DOHH2 (cell line): ENCODE data around the gene FOLR2.

ENCODE experiments used
- H3F3A ChIP-seq: fragments of 200-600 bp; sonication (generic), shearing (Covaris generic); 2 replicates; pipeline ENCODE4 v1.6.0; 2016; ENCODE audit warnings: antibody characterized with exemption, mild to moderate bottlenecking; ENCODE audit not compliant: control insufficient read depth, insufficient read depth
- H3K27ac ChIP-seq: fragments of 200-600 bp; sonication (generic); 2 replicates; pipeline ENCODE4 v1.5.1; 2014; ENCODE audit warnings: low read depth, mild to moderate bottlenecking, low read length, moderate library complexity
- H3K27me3 ChIP-seq: fragments of 200-600 bp; sonication (generic); 2 replicates; pipeline ENCODE4 v1.6.1; 2014; ENCODE audit warnings: mild to moderate bottlenecking, low read length, mixed read lengths; ENCODE audit not compliant: control insufficient read depth
- H3K36me3 ChIP-seq: fragments of 200-600 bp; sonication (generic); 2 replicates; pipeline ENCODE4 v1.6.1; 2014; ENCODE audit warnings: mild to moderate bottlenecking, low read length, moderate library complexity, mixed read lengths; ENCODE audit not compliant: control insufficient read depth
- H3K4me1 ChIP-seq: fragments of 200-600 bp; sonication (generic); 2 replicates; pipeline ENCODE4 v1.6.1; 2014; ENCODE audit warnings: mild to moderate bottlenecking, low read length, mixed read lengths; ENCODE audit not compliant: control insufficient read depth
- H3K4me2 ChIP-seq: fragments of 200-600 bp; sonication (generic); 2 replicates; pipeline ENCODE4 v1.6.0; 2014; ENCODE audit warnings: mild to moderate bottlenecking, low read length, moderate library complexity
- H3K4me3 ChIP-seq: fragments of 200-600 bp; sonication (generic); 2 replicates; pipeline ENCODE4 v1.5.1; 2014; ENCODE audit warnings: mild to moderate bottlenecking, low read length, mixed read lengths
- H3K79me2 ChIP-seq: fragments of 200-600 bp; sonication (generic); 2 replicates; pipeline ENCODE4 v1.6.1; 2014; ENCODE audit warnings: mild to moderate bottlenecking, low read length, mixed read lengths; ENCODE audit not compliant: control insufficient read depth
- H3K9me2 ChIP-seq: fragments of 200-600 bp; sonication (generic); replicated peaks from 2 replicates; pipeline ENCODE4 v1.6.1; 2014; ENCODE audit warnings: mild to moderate bottlenecking, low read length, mixed read lengths; ENCODE audit not compliant: control insufficient read depth
- H3K9me3 ChIP-seq: fragments of 200-600 bp; sonication (generic); 2 replicates; pipeline ENCODE4 v1.6.1; 2014; ENCODE audit warnings: antibody characterized with exemption, low read length, mixed read lengths; ENCODE audit not compliant: control insufficient read depth, insufficient read depth
- H4K20me1 ChIP-seq: fragments of 200-600 bp; sonication (generic); 2 replicates; pipeline ENCODE4 v1.6.0; 2014; ENCODE audit warnings: low read depth, mild to moderate bottlenecking, antibody characterized with exemption, low read length, moderate library complexity; ENCODE audit not compliant: control insufficient read depth, insufficient read depth
- CTCF ChIP-seq: fragments of 200-600 bp; sonication (generic); IDR thresholded peaks from one replicate; pipeline ENCODE4 v1.5.1; 2014; ENCODE audit warnings: antibody characterized with exemption, mild to moderate bottlenecking, low read depth, low read length; ENCODE audit not compliant: poor library complexity, severe bottlenecking
- EZH2phosphoT487 ChIP-seq: fragments of 200-600 bp; sonication (generic); IDR thresholded peaks from 2 replicates; pipeline ENCODE4 v1.6.1; 2017; ENCODE audit warnings: borderline replicate concordance, mild to moderate bottlenecking, antibody characterized with exemption, low read length, moderate library complexity, mixed read lengths

FOLR2 gene

GRCh38 chr11:72228844-72229231 is 12.2 kb downstream of the FOLR2 start:
- H3K9me3 ChIP-seq, result no peaks in the 10 kb centered on the region
- H3F3A ChIP-seq, result no peaks in the 10 kb centered on the region
- H4K20me1 ChIP-seq, result no peaks in the 10 kb centered on the region
- no peaks in the 10 kb centered on the region for H3K9me2 ChIP-seq
- H3K27ac ChIP-seq, result no peak overlapping the region
- H3K4me1 ChIP-seq, result peaks cover 16% of the 10 kb centered on the region
- TF ChIP-seq CTCF (no peak), EZH2phosphoT487 (no peak)
- no peak overlapping the region for H3K4me2 ChIP-seq
- H3K36me3 ChIP-seq, result peaks cover 83% of the 10 kb centered on the region
- no peak overlapping the region for H3K4me3 ChIP-seq
- H3K27me3 ChIP-seq, result no peaks in the 10 kb centered on the region
- peaks cover 34% of the 10 kb centered on the region for H3K79me2 ChIP-seq

- H3K4me3 ChIP-seq, result no peak overlapping the region
- H4K20me1 ChIP-seq, result no peaks in the 10 kb centered on the region
- peaks cover 28% of the 10 kb centered on the region for H3K79me2 ChIP-seq
- peaks cover 85% of the 10 kb centered on the region for H3K36me3 ChIP-seq
- H3K9me2 ChIP-seq, result no peaks in the 10 kb centered on the region
- H3F3A ChIP-seq, result no peaks in the 10 kb centered on the region
- no peak overlapping the region for H3K27ac ChIP-seq
- H3K4me1 ChIP-seq, result peaks cover 16% of the 10 kb centered on the region
- TF ChIP-seq EZH2phosphoT487, result no peak
- no peak for TF ChIP-seq CTCF
- no peak overlapping the region for H3K4me2 ChIP-seq
- no peaks in the 10 kb centered on the region for H3K27me3 ChIP-seq
- H3K9me3 ChIP-seq, result no peaks in the 10 kb centered on the region
Measured at GRCh38 chr11:72229336-72229924, 12.8 kb downstream of the FOLR2 start.

GRCh38 chr11:72229925-72230763 is 13.6 kb downstream of the FOLR2 start:
- H3K36me3 ChIP-seq, result peaks cover 89% of the 10 kb centered on the region
- H3K79me2 ChIP-seq, result peaks cover 22% of the 10 kb centered on the region
- no peaks in the 10 kb centered on the region for H3K9me2 ChIP-seq
- no peaks in the 10 kb centered on the region for H3F3A ChIP-seq
- no peaks in the 10 kb centered on the region for H4K20me1 ChIP-seq
- H3K27me3 ChIP-seq, result no peaks in the 10 kb centered on the region
- no peak overlapping the region for H3K4me2 ChIP-seq
- TF ChIP-seq EZH2phosphoT487, result no peak
- TF ChIP-seq CTCF, result no peak
- no peaks in the 10 kb centered on the region for H3K9me3 ChIP-seq
- H3K4me3 ChIP-seq, result no peak overlapping the region
- H3K27ac ChIP-seq, result no peak overlapping the region
- peaks cover 16% of the 10 kb centered on the region for H3K4me1 ChIP-seq
